Cardiac muscle cell (in vitro differentiated cells and primary cell): ENCODE results near the gene KCNMB1. TPM values are rescaled to one million over a fixed set of nuclear protein-coding genes. Genes with fewer than 3 reads are reported as not detected.

Experiments used
- DNase-seq, 2 donors: peaks; one replicate each; pipeline versions ENCODE4 v3.0.0 to v3.0.0-alpha.2; 2010 to 2017; ENCODE audit warnings: low read depth in 1 of 2, low spot score in 1 of 2
- H3K27ac ChIP-seq: fragments of 200-600 bp; sonication (generic); 2 replicates; pipeline ENCODE4 v1.5.1; 2016
- H3K27me3 ChIP-seq: fragments of 200-600 bp; sonication (generic); 2 replicates; pipeline ENCODE4 v1.6.0; 2016; ENCODE audit warnings: control low read depth
- H3K36me3 ChIP-seq: fragments of 200-600 bp; sonication (generic); 2 replicates; pipeline ENCODE4 v1.5.1; 2016; ENCODE audit warnings: control low read depth
- H3K4me1 ChIP-seq: fragments of 200-600 bp; sonication (generic); 2 replicates; pipeline ENCODE4 v1.8.1; 2017; ENCODE audit warnings: low read depth, mild to moderate bottlenecking, mixed run types
- H3K4me3 ChIP-seq: fragments of 200-600 bp; sonication (generic); 2 replicates; pipeline ENCODE4 v1.5.1; 2016; ENCODE audit warnings: mild to moderate bottlenecking
- H3K9me3 ChIP-seq: fragments of 200-600 bp; sonication (generic); 2 replicates; pipeline ENCODE4 v1.5.1; 2017; ENCODE audit warnings: low read depth, mild to moderate bottlenecking, control low read depth
- polyA plus RNA-seq: library from polyadenylated mRNA; unstranded; fragments of >200 nt; fragmentation: Nextera tagmentation; extraction: Ambion mirVana; gene quantifications from 2 replicates; pipeline ENCODE4 v1.2.1, GENCODE V29; 2016
- total RNA-seq: library from RNA; depleted of rRNA; stranded (reverse); fragments of >200 nt; gene quantifications from 2 replicates; pipeline ENCODE4 v1.2.3, GENCODE V29; 2016
- TF ChIP-seq, protein P1 (sequence below): IDR thresholded peaks from 2 replicates; pipeline ENCODE4 v1.5.1; 2012; ENCODE audit warnings: low read depth, mild to moderate bottlenecking, low read length

Gene KCNMB1
- total and polyA plus RNA-seq, 2 experiments from 2014 or later: 1.9 to 3.9 TPM

- Histone ChIP-seq H3K4me3 (no peak overlapping the region), H3K4me1 (no peaks in the 10 kb centered on the region), H3K27ac (no peak overlapping the region), H3K9me3 (no peaks in the 10 kb centered on the region), H3K36me3 (no peaks in the 10 kb centered on the region), H3K27me3 (no peaks in the 10 kb centered on the region)
- TF ChIP-seq, protein P1, sequence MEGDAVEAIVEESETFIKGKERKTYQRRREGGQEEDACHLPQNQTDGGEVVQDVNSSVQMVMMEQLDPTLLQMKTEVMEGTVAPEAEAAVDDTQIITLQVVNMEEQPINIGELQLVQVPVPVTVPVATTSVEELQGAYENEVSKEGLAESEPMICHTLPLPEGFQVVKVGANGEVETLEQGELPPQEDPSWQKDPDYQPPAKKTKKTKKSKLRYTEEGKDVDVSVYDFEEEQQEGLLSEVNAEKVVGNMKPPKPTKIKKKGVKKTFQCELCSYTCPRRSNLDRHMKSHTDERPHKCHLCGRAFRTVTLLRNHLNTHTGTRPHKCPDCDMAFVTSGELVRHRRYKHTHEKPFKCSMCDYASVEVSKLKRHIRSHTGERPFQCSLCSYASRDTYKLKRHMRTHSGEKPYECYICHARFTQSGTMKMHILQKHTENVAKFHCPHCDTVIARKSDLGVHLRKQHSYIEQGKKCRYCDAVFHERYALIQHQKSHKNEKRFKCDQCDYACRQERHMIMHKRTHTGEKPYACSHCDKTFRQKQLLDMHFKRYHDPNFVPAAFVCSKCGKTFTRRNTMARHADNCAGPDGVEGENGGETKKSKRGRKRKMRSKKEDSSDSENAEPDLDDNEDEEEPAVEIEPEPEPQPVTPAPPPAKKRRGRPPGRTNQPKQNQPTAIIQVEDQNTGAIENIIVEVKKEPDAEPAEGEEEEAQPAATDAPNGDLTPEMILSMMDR: no peak
- no peak for DNase-seq
Measured at GRCh38 chr5:170414786-170415185, 25.6 kb upstream of the KCNMB1 start.

- H3K36me3 ChIP-seq: no peaks in the 10 kb centered on the region
Measured at GRCh38 chr5:170413897-170414296, 24.7 kb upstream of the KCNMB1 start.

GRCh38 chr5:170411100-170411499, 21.9 kb upstream of the KCNMB1 start:
- H3K27ac ChIP-seq: no peak overlapping the region
- TF ChIP-seq, protein P1: no peak
- no peak for DNase-seq
- no peaks in the 10 kb centered on the region for H3K27me3 ChIP-seq
- H3K4me3 ChIP-seq: no peak overlapping the region
- H3K36me3 ChIP-seq: no peaks in the 10 kb centered on the region
- H3K9me3 ChIP-seq: no peaks in the 10 kb centered on the region
- H3K4me1 ChIP-seq: no peaks in the 10 kb centered on the region

More at GRCh38 chr5:170413897-170414296, 24.7 kb upstream of the KCNMB1 start:
- Histone ChIP-seq H3K27me3 (no peaks in the 10 kb centered on the region), H3K4me3 (no peak overlapping the region), H3K9me3 (no peaks in the 10 kb centered on the region), H3K4me1 (no peaks in the 10 kb centered on the region), H3K27ac (no peak overlapping the region)
- DNase-seq: no peak
- TF ChIP-seq, protein P1: no peak

DNA sequence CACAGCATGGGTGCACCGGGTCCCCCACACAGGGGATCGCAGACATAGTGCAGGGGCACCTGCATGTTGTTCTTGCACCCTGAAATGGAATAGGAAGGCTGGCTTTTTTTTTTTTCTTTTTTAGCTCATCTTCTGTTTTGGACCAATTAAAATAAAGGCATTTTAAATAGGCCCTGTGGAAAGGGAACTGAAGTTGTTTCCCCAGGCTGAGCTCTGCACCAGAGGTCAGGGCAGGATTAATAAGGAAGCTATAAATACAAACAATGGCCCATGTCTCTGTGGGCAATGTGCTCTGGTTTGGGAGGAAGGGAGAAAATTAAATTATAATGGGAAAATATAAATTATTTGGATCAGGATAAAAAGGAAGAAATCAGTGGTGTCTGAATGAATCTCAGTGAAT, 21.2 kb upstream of the KCNMB1 start:
- Histone ChIP-seq H3K27me3 (no peaks in the 10 kb centered on the region), H3K9me3 (no peaks in the 10 kb centered on the region), H3K36me3 (no peaks in the 10 kb centered on the region), H3K4me3 (no peak overlapping the region), H3K4me1 (no peaks in the 10 kb centered on the region), H3K27ac (no peak overlapping the region)
- no peak for DNase-seq
- TF ChIP-seq, protein P1: no peak

DNA sequence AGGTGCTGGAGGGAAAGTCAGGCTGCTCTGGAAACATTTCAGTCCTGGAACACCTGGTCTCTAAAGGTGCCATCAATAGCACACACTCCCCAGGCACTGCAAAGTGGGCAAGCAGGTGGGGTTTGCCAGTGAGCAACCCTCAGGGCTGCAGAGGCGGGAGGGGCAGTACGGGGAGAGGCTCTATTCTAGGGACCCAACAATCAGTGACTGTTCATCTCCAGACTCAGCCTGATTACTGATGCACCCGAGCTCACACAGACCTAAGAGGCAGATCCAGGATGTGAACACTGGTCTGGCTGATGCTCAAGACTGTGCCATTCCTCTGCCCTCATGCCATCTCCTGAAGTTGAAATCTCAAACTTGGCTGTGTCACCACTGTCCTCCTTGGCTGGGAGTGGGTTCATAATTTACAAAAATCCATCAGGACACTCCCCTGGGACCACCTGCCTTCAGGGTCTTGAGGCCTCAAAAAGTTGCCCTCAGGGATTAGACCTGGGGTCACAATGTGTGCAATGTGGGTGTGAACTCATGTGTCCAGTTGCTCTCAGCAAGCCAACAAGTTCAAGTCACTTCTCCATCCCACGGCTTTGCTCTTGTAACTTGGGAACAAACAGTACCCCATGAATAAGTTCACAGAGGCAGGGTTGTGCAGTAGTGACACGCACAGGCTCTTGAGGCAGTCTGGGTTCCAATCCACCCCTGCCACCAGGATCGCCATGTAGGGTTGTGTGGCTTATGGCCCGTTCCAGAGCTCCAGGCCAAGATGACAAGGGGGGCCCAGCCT, 19.9 kb upstream of the KCNMB1 start:
- H3K27me3 ChIP-seq: no peaks in the 10 kb centered on the region
- no peaks in the 10 kb centered on the region for H3K4me1 ChIP-seq
- no peak for DNase-seq
- H3K9me3 ChIP-seq: no peaks in the 10 kb centered on the region
- H3K27ac ChIP-seq: no peak overlapping the region
- no peaks in the 10 kb centered on the region for H3K36me3 ChIP-seq
- TF ChIP-seq, protein P1: no peak
- no peak overlapping the region for H3K4me3 ChIP-seq
